Central memory CD8-positive, alpha-beta T cell (primary cell): ENCODE measurements around the gene ALMS1.
"Not testable (repeated sequence)": the region's sequence is repeated elsewhere in the genome, so short reads cannot be mapped to it uniquely, and the experiment has no call there.

ENCODE experiments used
- ATAC-seq: fragments of 150-1000 bp; cut with Tn5 transposase; replicated peaks from 2 replicates; pipeline ENCODE4 v1.10.0; 2022; ENCODE audit warnings: mild to moderate bottlenecking, moderate FRiP score, moderate number of reproducible peaks; ENCODE audit not compliant: poor library complexity, severe bottlenecking; ENCODE audit errors: extremely low read depth
- DNase-seq, 2 donors: peaks; one replicate each; pipeline ENCODE4 v3.0.0; 2021; ENCODE audit warnings: low spot score in 2 of 2
- H3K27ac Mint-ChIP-seq: one replicate; pipeline ENCODE4 v1.8.0; 2022; ENCODE audit warnings: low read depth, mild to moderate bottlenecking, moderate library complexity, mixed read lengths
- H3K27me3 Mint-ChIP-seq: one replicate; pipeline ENCODE4 v1.8.0; 2022; ENCODE audit warnings: mixed read lengths
- H3K36me3 Mint-ChIP-seq: one replicate; pipeline ENCODE4 v1.8.0; 2022; ENCODE audit warnings: mild to moderate bottlenecking, moderate library complexity, mixed read lengths; ENCODE audit not compliant: insufficient read depth
- H3K4me1 Mint-ChIP-seq: one replicate; pipeline ENCODE4 v1.8.0; 2022; ENCODE audit warnings: mixed read lengths
- H3K4me3 Mint-ChIP-seq: one replicate; pipeline ENCODE4 v1.8.0; 2022; ENCODE audit warnings: mild to moderate bottlenecking, moderate library complexity, mixed read lengths
- H3K9me3 Mint-ChIP-seq: one replicate; pipeline ENCODE4 v1.8.0; 2022; ENCODE audit warnings: mixed read lengths

The ALMS1 gene

GRCh38 chr2:73415906-73416305 lies 30.3 kb downstream of the ALMS1 start:
- Mint-ChIP-seq H3K36me3 (peaks cover 2% of the 10 kb centered on the region), H3K27me3 (no peaks in the 10 kb centered on the region), H3K9me3 (no peaks in the 10 kb centered on the region), H3K4me3 (no peak overlapping the region), H3K4me1 (peaks cover 17% of the 10 kb centered on the region), H3K27ac (no peak overlapping the region)
- no peak for DNase-seq
- no peak for ATAC-seq

DNA sequence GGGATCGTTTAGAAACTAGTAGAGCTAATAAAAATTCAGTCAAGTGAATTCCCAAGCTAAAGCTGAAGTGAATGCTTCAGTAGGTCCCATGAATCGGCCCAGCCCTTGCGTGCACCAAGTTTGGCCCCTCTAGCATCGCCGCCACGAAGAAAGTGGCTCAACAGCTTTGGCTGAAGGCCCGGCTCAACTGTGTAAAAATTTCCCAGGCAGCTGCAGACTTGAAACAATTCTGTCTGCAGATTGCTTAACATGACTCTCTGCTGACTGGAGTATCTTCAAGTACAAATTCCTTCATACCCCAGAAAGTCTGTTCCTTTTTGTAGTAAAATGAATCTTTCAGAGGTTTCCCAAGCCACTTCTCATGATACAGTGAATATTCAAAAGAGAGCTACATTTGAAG lies 32.7 kb downstream of the ALMS1 start:
- no peak overlapping the region for H3K4me3 Mint-ChIP-seq

DNA sequence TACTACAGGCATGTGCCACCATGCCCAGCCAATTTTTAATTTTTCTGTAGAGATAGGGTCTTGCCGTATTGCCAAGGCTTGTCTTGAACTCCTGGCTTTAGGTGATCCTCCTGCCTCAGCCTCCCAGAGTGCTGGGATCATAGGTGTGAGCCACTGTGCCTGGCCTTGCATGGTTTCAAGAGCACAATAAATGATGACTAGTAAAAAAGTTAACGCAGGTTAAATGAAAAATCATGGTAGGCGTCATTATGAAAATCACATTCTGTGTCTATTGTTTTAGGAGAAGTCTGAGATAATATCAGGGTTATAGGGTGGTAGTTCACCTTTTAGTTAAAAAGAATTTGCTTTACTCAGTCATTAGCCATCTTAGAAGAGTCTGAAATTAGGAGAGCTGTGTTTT lies 38.3 kb downstream of the ALMS1 start:
- Mint-ChIP-seq H3K27ac (no peak overlapping the region), H3K4me1 (no peaks in the 10 kb centered on the region), H3K27me3 (no peaks in the 10 kb centered on the region), H3K36me3 (peaks cover 7% of the 10 kb centered on the region), H3K4me3 (no peak overlapping the region), H3K9me3 (no peaks in the 10 kb centered on the region)
- DNase-seq (no peak), ATAC-seq (no peak)

More for the DNA sequence above, 32.7 kb downstream of the ALMS1 start:
- Mint-ChIP-seq H3K27ac (no peak overlapping the region), H3K36me3 (peaks cover 2% of the 10 kb centered on the region), H3K4me1 (peaks cover 12% of the 10 kb centered on the region), H3K9me3 (no peaks in the 10 kb centered on the region), H3K27me3 (no peaks in the 10 kb centered on the region)
- no peak for DNase-seq
- ATAC-seq = no peak

DNA sequence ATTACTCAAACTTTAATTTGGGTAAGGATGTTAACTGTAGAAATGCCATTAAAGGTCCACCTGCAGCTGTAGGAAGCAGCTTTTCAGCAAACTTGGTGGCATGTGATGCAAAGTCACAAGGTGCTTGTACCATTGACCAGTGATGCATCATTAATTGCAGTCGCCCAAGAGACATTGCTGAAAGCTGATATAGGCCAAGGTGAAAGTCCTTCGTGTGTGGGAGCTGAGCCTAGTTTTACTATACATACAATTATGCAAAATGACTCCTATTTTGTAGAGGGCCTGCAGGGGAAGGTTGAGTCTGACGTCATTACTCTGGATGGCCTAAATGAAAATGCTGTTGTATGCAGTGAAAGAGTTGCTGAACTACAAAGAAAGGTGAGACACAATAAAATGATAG lies 40.5 kb downstream of the ALMS1 start:
- DNase-seq = no peak
- H3K27ac Mint-ChIP-seq = no peak overlapping the region

DNA sequence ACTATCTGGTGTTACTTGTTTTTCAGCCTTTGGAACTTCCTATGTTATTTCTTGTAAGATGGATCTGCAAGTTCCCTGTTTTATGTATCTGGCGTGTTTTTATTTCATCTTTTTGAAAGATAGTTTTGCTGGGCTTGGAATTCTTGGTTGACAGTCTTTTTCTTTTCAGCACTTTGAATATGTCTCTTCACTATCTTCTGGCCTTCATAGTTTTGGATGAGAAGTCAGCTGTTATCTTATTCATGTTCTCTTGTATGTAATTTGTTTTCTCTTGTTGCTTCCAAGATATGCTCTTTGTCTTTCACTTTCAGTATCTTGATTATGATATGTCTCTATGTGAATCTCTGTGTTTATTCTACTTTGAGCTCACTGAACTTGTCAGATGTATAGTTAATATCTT lies 50.4 kb downstream of the ALMS1 start:
- Mint-ChIP-seq H3K9me3 (no peaks in the 10 kb centered on the region), H3K4me1 (no peaks in the 10 kb centered on the region), H3K27me3 (no peaks in the 10 kb centered on the region), H3K27ac (no peak overlapping the region), H3K4me3 (no peak overlapping the region), H3K36me3 (peaks cover 9% of the 10 kb centered on the region)
- no peak for ATAC-seq
- no peak for DNase-seq

More for the DNA sequence above, 40.5 kb downstream of the ALMS1 start:
- H3K4me3 Mint-ChIP-seq = no peak overlapping the region
- no peaks in the 10 kb centered on the region for H3K27me3 Mint-ChIP-seq
- H3K4me1 Mint-ChIP-seq = no peaks in the 10 kb centered on the region
- H3K9me3 Mint-ChIP-seq = no peaks in the 10 kb centered on the region
- peaks cover 9% of the 10 kb centered on the region for H3K36me3 Mint-ChIP-seq
- no peak for ATAC-seq

- H3K27me3 Mint-ChIP-seq = no peaks in the 10 kb centered on the region
- H3K4me3 Mint-ChIP-seq = no peak overlapping the region
- H3K4me1 Mint-ChIP-seq = no peaks in the 10 kb centered on the region
- peaks cover 8% of the 10 kb centered on the region for H3K36me3 Mint-ChIP-seq
- ATAC-seq (no peak), DNase-seq (no peak)
- no peaks in the 10 kb centered on the region for H3K9me3 Mint-ChIP-seq
- no peak overlapping the region for H3K27ac Mint-ChIP-seq
These were observed 58.6 kb downstream of the ALMS1 start for GRCh38 chr2:73444202-73444601.

- Mint-ChIP-seq H3K9me3 (no peaks in the 10 kb centered on the region), H3K36me3 (peaks cover 5% of the 10 kb centered on the region), H3K4me1 (no peaks in the 10 kb centered on the region), H3K27ac (no peak overlapping the region), H3K4me3 (no peak overlapping the region), H3K27me3 (no peaks in the 10 kb centered on the region)
- DNase-seq (no peak), ATAC-seq (no peak)
These were observed 63.2 kb downstream of the ALMS1 start for GRCh38 chr2:73448856-73449255.

- Mint-ChIP-seq H3K27ac (no peak overlapping the region), H3K4me3 (no peak overlapping the region), H3K4me1 (no peaks in the 10 kb centered on the region), H3K36me3 (peaks cover 5% of the 10 kb centered on the region), H3K27me3 (no peaks in the 10 kb centered on the region), H3K9me3 (no peaks in the 10 kb centered on the region)
- DNase-seq (no peak), ATAC-seq (no peak)
These were observed 63.8 kb downstream of the ALMS1 start for GRCh38 chr2:73449404-73449803.

GRCh38 chr2:73451263-73451972 lies 65.8 kb downstream of the ALMS1 start:
- peaks cover 8% of the 10 kb centered on the region for H3K36me3 Mint-ChIP-seq

DNA sequence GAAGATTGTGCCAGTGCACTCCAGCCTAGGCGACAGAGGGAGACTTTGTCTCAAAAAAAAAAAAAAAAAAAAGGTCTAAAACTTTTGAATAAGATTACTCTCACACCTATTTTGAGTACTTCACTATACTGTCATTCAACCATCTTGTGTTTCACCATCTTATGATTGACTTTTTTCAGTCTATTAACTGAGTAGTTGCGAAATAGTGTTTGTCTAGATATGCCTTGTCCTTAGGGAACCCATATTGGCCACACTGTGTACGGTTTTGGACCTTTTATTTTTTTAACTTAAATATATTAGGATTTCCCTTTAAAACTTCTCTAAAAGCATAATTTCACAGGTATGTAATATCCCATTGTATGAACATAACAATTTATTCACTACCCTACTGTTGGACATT lies 72.3 kb downstream of the ALMS1 start:
- ATAC-seq = no peak
- no peak overlapping the region for H3K4me3 Mint-ChIP-seq
- peaks cover 8% of the 10 kb centered on the region for H3K36me3 Mint-ChIP-seq
- H3K27ac Mint-ChIP-seq = no peak overlapping the region
- no peak for DNase-seq
- H3K9me3 Mint-ChIP-seq = no peaks in the 10 kb centered on the region
- H3K27me3 Mint-ChIP-seq = no peaks in the 10 kb centered on the region
- no peaks in the 10 kb centered on the region for H3K4me1 Mint-ChIP-seq

More at GRCh38 chr2:73451263-73451972, 65.8 kb downstream of the ALMS1 start:
- Mint-ChIP-seq H3K27me3 (no peaks in the 10 kb centered on the region), H3K4me3 (no peak overlapping the region), H3K27ac (no peak overlapping the region), H3K4me1 (no peaks in the 10 kb centered on the region), H3K9me3 (no peaks in the 10 kb centered on the region)
- DNase-seq = no peak
- ATAC-seq = no peak

- not testable (repeated sequence) for H3K27ac Mint-ChIP-seq, H3K4me3 Mint-ChIP-seq, H3K36me3 Mint-ChIP-seq, H3K4me1 Mint-ChIP-seq, H3K27me3 Mint-ChIP-seq, H3K9me3 Mint-ChIP-seq, ATAC-seq, DNase-seq
These were observed 76.8 kb downstream of the ALMS1 start for GRCh38 chr2:73462388-73462787.

- no peak for ATAC-seq
These were observed 82.7 kb downstream of the ALMS1 start for GRCh38 chr2:73468376-73468775.

GRCh38 chr2:73483874-73484273 lies 98.2 kb downstream of the ALMS1 start:
- not testable (repeated sequence) for H3K9me3 Mint-ChIP-seq, H3K36me3 Mint-ChIP-seq, H3K4me1 Mint-ChIP-seq, H3K27ac Mint-ChIP-seq, H3K27me3 Mint-ChIP-seq, DNase-seq, H3K4me3 Mint-ChIP-seq, ATAC-seq

More at GRCh38 chr2:73468376-73468775, 82.7 kb downstream of the ALMS1 start:
- no peak for DNase-seq
- Mint-ChIP-seq H3K4me3 (no peak overlapping the region), H3K27me3 (no peaks in the 10 kb centered on the region), H3K4me1 (no peaks in the 10 kb centered on the region), H3K36me3 (no peaks in the 10 kb centered on the region), H3K9me3 (no peaks in the 10 kb centered on the region), H3K27ac (no peak overlapping the region)
